GM18505 (cell line): ENCODE data around the gene CTNNA2.

Experiments used
- ATAC-seq: cut with Tn5 transposase; IDR thresholded peaks from one replicate; pipeline ENCODE4 v1.9.1; 2021; ENCODE audit not compliant: unreplicated experiment
- POLR2A ChIP-seq: IDR thresholded peaks from 4 replicates; pipeline ENCODE4 v1.6.1; 2011; ENCODE audit warnings: borderline replicate concordance; ENCODE audit not compliant: insufficient read depth, insufficient read length; ENCODE audit errors: extremely low read depth

CTNNA2 gene

GRCh38 chr2:80579756-80580155 lies 1066.9 kb downstream of the CTNNA2 start:
- no peak for TF ChIP-seq POLR2A
- no peak for ATAC-seq

DNA sequence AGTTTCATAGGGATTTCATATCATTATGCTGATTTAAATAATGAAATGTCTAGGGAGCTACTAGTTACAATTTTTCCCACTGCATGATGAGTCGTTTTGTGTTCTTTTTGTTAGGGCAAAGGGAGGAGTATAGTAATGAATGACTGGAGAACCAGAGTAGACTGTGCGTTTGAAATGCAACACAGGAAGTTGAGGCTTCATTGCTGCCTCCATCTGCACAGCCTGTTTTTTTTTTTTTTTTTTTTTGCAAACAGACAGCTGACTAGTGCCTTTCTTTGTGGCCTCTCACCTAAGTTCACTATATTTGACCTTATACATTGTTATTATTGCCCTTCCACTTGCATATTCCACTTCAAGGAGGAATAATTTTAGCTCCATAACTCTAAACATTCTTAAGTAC lies 1078.4 kb downstream of the CTNNA2 start:
- no peak for TF ChIP-seq POLR2A
- no peak for ATAC-seq

DNA sequence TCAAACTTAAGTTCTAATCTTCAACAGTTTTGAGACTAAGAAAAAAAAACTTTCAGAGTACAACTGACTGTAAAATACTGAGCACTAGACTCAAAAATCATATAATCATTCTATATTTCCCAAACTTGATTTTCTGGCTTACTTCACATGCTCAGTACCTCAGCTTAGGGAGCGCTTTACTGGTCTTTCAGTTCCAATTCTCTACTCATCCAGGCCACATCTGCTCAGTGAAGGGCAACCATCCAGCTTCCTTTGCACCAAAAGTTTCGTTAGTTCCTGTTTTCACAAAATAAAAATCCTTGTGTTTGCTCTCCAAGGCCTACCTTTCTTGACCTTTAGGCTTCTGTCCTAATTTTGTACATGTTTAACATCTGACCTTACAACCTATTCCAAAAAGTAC lies 1079.3 kb downstream of the CTNNA2 start:
- no peak for TF ChIP-seq POLR2A
- no peak for ATAC-seq

- no peak for TF ChIP-seq POLR2A
- no peak for ATAC-seq
Observed at GRCh38 chr2:80610108-80610507, 1097.3 kb downstream of the CTNNA2 start.

- TF ChIP-seq POLR2A, result no peak
Observed at GRCh38 chr2:80621656-80622055, 1108.8 kb downstream of the CTNNA2 start.

DNA sequence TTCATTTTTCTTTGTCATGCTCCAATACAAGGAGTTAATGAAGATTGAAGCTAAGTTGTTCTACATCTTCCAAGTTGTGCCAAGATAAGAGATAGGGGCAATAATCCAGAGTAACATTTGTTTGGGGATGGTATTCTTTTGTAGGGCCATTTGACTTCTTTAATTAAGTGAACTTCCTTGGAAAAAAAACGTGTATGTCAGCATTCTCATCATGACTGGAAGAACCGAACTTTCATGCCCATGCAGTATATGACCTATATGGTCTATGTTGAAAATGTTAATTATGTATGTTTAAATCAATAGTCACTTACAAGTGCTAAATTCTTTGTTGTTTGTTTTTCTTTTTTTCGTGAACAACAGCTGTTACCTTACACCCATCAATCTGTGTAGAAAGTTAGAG lies 1111.2 kb downstream of the CTNNA2 start:
- ATAC-seq, result no peak
- TF ChIP-seq POLR2A, result no peak

More at GRCh38 chr2:80621656-80622055, 1108.8 kb downstream of the CTNNA2 start:
- ATAC-seq, result no peak

DNA sequence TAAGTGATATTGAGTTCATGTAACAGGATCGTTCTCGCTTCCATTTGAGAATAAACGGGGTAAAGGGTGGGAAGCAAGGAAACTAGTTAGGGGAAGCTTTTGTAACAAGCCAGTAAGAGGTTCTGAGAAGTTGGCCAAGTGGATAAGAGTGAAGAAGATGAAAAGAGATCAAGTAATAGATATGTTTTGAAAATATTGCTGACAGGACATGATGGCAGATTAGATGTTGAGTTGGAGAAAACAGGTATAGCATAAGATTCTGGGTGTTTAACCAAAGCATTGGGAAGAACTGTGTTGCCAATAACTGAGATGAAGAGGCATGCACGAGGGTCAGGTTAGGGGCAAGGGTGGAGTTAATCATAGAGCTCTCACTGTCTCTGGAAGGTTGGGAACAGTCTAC lies 1121.7 kb downstream of the CTNNA2 start:
- ATAC-seq, result no peak
- TF ChIP-seq POLR2A, result no peak

DNA sequence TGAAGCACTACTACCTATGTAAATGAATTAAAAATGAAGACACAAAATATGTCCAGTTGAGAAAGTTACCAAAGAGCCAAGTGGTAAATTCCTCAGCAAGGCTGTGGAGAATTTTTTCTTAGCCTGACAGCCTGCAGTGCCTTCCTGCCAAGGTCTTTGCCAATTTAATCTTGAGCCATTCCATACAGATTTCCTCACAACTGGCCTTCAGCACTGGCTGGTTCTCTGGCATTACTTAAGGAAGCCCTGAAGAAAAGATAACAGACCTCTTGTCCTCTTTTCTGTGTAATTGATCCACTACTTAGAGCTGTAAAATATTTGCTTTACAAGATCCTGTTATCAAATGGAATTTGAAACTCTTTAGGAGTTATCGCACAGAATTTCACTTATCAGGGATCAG lies 1125.9 kb downstream of the CTNNA2 start:
- no peak for TF ChIP-seq POLR2A
- no peak for ATAC-seq

DNA sequence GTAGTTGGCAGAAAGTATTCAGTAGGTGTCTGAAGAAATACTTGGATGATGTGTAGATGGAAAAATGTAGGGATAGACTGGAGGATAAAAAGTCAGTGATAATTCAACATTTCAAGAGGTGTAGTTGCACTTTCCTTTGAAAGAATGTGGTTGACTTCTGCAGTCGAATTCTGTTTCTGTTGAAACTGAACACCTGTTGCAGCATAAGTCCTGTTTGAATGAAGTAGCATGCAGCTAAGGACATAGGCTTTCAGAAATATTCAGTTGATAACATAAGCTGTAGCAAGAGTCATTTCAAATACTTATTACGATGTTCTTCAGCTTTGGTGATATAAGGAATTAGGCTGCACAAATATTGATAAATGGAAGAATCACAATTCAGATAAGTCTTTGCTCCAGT lies 1129.6 kb downstream of the CTNNA2 start:
- TF ChIP-seq POLR2A, result no peak
- ATAC-seq, result no peak

DNA sequence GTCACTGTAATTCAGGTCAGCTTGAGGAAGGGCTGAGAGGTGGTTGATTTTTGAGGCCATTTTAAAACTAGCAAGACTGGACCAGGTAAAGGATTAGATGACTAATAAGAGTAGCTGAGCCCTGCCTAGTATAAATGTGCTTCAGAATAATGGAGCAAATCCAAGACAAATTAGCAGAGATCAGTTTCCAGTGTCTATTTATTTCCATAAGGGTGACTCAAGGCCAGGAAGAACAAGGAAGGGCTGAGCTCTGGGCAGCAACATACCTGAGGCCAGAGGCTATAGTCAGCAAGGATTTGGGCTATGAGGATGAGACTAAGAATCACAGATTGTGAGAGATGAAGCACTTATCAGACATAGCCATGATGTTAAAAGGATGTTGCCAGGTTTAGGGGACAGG lies 1130.7 kb downstream of the CTNNA2 start:
- TF ChIP-seq POLR2A, result no peak
- ATAC-seq, result no peak

DNA sequence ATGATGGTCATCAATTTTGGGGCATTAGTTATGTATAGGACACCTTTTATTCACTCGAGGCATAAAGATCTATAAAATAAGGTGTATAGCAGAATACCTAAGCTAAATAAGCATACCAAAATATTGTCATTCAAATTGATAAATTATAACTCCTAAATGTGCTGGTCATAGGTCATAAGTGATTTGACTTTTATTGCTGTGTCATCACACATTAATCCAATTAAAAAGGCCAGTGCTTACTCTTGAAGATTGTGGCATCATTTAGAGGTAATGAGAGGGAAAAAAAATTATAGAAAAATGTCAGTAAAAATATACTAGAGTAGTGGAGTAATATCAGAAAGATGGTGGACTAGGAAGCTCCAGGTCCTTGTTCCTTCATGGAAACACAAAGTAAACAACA lies 1138.6 kb downstream of the CTNNA2 start:
- no peak for TF ChIP-seq POLR2A

GRCh38 chr2:80655265-80655664 lies 1142.4 kb downstream of the CTNNA2 start:
- no peak for ATAC-seq
- TF ChIP-seq POLR2A, result no peak

More for the DNA sequence above, 1138.6 kb downstream of the CTNNA2 start:
- ATAC-seq, result no peak

- ATAC-seq, result no peak
- no peak for TF ChIP-seq POLR2A
Observed at GRCh38 chr2:80670763-80671162, 1157.9 kb downstream of the CTNNA2 start.

GRCh38 chr2:80687524-80687923 lies 1174.7 kb downstream of the CTNNA2 start:
- no peak for ATAC-seq

GRCh38 chr2:80689106-80689505 lies 1176.3 kb downstream of the CTNNA2 start:
- no peak for TF ChIP-seq POLR2A
- no peak for ATAC-seq

More at GRCh38 chr2:80687524-80687923, 1174.7 kb downstream of the CTNNA2 start:
- TF ChIP-seq POLR2A, result no peak
